Hindlimb muscle (tissue), 1 donor: ENCODE measurements around the gene POLR2E. TPM values are rescaled to one million over a fixed set of nuclear protein-coding genes. Genes with fewer than 3 reads are reported as not detected.

Source experiments
- DNase-seq: peaks from one replicate; pipeline ENCODE4 v3.0.0-alpha.2; 2013
- polyA plus RNA-seq: library from polyadenylated mRNA; unstranded; fragments of 120-200 nt; gene quantifications from one replicate; pipeline ENCODE4 v1.2.1, GENCODE V29; 2013; ENCODE audit not compliant: insufficient read length

The POLR2E gene
- polyA plus RNA-seq, 1 donor = 121 TPM

DNA sequence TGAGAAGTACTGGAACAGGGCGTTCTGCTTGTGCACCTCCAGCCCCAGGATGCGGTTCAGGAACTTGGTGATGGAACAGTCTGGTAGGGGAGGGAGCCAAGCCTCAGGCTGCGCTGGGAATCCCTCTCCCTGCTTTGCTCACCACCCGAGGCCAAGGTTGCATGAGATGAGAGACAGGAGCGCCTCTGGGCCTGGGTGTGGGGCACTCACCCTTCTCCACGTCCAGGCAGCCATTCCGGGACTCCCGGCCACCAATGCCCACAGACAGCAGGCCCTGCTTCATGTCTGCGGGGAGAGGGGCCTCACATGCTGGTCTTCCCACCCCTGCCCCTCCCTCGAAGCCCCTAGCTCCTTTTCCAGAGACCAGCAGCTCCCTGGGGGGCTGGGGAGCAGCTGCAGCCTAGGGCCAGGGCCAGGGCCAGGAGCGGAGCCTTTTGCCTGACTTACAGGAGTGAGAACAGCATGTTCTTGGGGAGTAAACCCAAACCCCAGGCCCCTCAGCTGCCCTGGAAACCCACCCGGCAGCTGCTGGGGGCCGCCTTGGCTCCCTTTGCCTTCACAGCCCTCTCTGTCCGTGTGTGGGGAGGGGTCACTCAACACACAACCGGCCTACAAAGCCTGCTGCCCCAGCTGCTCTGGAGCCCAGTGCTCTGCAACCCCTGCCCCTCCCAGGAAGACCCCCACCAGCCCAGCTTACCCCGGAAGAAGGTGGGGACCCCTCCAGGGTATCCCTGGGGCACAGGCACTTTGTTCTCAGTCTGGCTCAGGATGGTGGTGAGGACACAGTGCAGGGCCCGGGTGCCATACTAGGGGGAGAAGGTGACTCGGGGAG, 15.8 kb upstream of the POLR2E start:
- DNase-seq = no peak

DNA sequence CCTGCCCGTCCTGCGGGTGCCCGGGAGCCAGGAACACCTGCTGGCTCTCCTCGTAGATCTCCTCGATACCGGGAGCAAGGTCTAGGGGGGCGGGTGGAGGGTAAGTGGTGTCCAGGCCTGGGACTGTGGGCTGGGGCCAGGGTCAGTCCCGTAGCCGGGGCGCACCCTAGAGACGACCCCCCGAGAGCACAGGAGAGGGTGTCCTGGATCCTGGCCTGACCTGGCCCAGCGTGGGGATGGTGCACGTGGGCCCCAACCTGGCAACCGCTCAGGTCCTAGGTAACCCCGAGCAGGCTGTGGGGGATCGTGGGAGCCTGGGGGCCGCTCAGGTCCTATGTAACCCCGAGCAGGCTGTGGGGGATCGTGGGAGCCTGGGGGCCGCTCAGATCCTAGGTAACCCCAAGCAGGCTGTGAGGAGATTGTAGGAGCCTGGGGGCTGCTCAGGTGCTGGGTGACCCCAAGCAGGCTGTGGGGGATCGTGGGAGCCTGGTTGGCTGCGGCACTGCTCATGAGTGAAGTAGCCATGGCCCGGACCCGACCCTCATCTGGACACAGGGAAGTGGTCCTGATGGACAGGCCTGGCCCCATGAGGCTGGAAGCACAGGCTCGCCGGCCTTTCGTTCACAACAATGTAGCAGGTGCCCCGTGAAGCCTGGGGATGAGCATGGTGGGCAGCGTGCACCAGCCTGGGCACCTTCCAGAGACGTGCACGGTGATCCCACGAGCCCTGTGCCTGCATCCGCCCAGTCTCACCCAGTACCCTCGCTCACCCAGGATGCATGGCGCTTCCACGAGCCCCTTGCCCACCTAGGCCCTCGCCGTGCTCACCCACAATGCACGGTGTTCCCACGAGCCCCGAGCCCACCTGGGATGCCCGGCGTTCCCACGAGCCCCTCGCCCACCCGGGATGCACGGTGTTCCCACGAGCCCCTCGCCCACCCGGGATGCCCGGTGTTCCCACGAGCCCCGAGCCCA, 14.8 kb upstream of the POLR2E start:
- DNase-seq = no peak

GRCh38 chr19:1109032-1109551, 13.9 kb upstream of the POLR2E start:
- DNase-seq = no peak

DNA sequence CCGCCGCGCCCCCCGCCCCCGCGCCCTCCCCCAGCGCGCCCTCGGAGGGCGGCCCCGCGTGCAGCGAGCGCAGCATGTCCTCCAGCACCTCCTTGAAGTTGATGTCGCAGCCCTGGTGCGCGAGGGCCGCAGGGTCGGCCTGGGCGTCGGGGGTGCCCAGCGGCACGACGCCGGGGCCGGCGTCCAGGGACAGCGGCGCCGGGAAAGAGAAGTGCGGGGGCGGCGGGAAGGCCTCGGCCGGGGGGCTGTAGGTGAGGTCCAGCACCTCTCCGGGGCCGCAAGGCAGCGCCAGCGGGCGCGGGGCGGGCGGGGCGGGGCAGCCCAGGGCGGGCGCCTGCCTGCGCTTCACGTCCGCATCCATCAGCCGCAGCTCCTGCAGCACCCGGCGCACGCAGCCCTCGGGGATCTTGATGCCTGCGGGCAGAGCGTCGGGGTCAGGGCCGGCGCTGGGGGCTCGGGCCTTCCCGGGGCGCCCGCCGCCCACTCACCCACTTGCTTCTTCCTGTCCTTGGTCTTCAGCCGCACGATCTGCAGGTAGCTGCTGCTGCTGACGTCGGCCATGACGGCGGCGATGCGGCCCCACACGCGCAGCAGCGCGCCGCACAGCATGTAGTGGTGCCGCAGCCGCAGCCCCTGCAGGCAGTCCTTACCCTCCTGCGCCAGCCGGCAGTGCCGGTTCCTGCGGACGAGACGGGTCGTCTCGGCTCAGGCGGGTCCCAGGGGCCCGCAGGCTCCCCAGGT, 13.3 kb upstream of the POLR2E start:
- no peak for DNase-seq

GRCh38 chr19:1107661-1108261, 12.6 kb upstream of the POLR2E start:
- DNase-seq = no peak

- DNase-seq = no peak
Observed at GRCh38 chr19:1106841-1107660, 11.9 kb upstream of the POLR2E start.

DNA sequence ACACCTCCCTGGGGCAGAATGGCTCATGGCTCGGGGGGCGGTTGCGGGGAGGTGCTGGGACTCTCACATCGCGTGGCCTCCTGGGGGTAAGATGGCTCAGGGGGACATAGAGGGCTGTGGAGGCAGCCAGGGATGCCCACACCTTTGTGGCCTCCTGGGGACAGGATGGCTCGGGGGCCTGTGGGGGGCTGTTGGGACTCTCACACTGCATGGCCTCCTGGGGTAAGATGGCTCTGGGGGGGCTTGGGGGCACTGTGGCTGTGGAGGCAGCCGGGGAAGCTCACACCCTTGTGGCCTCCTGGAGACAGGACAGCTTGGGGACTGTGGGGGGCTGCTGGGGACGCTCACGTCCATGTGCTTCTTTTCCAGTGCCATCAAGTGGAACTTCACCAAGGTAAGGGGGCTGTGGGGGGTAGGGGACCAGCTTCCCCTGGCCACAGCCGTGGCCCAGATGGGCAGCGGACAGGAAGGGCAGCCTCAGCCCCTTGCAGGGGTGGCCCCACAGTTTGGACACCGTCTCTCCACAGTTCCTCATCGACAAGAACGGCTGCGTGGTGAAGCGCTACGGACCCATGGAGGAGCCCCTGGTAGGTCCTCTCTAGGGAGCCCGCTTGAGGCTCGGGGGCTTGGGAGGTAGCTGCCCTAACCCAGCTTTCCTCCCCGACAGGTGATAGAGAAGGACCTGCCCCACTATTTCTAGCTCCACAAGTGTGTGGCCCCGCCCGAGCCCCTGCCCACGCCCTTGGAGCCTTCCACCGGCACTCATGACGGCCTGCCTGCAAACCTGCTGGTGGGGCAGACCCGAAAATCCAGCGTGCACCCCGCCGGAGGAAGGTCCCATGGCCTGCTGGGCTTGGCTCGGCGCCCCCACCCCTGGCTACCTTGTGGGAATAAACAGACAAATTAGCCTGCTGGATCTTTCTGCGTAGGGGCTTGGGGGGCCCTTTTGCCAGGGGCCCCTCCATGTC, 11.0 kb upstream of the POLR2E start:
- DNase-seq = no peak

GRCh38 chr19:1105008-1105872, 10.1 kb upstream of the POLR2E start:
- no peak for DNase-seq

GRCh38 chr19:1104311-1105007, 9.3 kb upstream of the POLR2E start:
- DNase-seq = peak; percentile 80

DNA sequence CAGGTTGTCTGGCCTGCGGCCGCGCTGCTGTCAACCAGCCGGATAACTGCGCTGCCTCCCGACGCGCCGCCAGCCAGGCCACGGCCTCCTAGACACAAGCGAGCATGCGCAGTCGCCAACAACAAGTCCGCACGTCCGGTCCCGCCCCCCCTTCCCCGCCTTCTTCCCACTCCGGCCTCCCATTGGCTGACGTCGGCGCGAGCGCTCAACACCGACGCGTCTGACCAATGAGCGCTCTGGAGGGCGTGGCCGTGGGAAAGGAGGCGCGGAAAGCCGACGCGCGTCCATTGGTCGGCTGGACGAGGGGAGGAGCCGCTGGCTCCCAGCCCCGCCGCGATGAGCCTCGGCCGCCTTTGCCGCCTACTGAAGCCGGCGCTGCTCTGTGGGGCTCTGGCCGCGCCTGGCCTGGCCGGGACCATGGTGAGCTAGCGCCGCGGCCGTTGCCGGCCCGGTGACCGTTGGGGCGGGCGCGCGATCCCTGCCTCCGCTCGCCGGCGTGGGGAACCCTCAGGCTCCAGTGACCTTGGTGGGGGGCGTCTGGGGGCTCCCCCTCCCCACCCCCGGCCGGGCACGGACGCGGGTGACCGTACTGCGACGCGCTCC, 8.6 kb upstream of the POLR2E start, which contains the start of gene GPX4:
Gene GPX4 (plus strand): TSS at position 287 of the 603 bp plus-strand sequence. CDS start 50 bp downstream, at position 337.
- peak; percentile 100 for DNase-seq

- no peak for DNase-seq
Observed at GRCh38 chr19:1103132-1103707, 8.0 kb upstream of the POLR2E start.

GRCh38 chr19:1102407-1103131, 7.4 kb upstream of the POLR2E start:
- no peak for DNase-seq

GRCh38 chr19:1101337-1101698, 6.1 kb upstream of the POLR2E start:
- no peak for DNase-seq

DNA sequence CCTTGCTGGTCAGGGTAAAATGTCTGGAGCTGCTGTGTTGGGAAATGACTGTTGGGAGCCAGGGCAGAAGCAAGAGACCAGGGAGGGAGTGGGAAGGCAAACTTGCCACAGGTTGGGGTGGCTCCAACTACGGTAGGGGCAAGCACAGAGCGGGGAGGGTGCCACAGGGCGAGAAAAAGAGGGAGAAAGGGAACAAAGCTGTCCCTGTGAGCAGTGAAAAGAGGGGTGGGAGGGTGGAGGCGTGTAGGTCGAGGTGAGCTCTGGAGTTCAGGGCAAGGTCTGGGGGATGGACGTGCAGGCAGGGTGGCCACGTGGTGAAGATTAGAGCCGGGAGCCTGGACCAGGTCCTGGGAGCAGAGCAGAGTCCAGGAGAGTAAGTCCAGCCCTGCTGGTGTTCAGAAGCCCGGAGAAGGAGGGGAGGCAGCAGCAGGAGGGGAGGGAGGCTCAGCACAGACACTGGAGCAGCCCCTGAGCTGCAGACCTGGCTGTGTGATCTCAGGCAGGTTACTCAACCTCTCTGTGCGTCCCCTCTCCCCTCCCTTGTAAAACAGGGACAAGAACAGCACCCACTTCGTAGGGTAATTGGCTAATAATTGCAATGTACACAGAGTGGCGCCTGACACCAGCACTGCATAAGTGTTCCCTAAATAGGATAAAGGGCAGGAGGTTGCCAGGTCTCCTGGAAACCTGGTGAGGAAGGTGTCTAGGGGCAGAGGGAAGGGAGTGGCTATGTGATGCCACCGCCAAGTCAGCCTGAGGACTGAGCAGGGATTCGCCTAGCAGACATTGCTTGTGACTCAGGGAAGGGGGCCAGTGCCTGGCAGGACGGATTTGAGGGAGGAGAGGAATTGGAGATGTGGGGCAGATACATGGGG, 3.2 kb upstream of the POLR2E start:
- no peak for DNase-seq

DNA sequence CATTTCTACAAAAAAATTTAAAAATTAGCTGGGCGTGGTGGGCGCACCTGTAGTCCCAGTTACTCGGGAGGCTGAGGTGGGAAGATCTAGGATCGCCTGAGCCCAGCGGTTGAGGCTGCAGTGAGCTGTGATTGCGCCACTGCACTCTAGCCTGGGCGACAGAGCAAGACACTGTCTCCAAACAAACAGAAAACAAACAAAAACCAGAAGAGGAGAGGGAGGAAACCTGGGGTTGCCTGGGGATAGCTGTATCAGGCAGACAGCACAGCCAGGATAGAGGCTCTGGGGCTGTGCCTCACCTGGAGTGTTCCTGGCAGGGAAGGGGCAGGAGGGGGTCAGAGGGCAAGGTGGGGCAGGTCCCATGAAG, 2.6 kb upstream of the POLR2E start:
- no peak for DNase-seq

GRCh38 chr19:1094655-1094977, 559 bp downstream of the POLR2E start:
- DNase-seq = no peak
